ENCODE results near the gene LYG2.
"Not testable (repeated sequence)": the region's sequence is repeated elsewhere in the genome, so short reads cannot be mapped to it uniquely, and the experiment has no call there.

Gene LYG2

GRCh38 chr2:99255491-99256318, at the start of gene LYG2:
LYG2 (minus strand) TSS chr2:99255666; CDS start chr2:99254260, 1,406 bp downstream.
- DNase-seq (ENCODE audit: low read depth in 2 of 2), result no peak

- not testable (repeated sequence) for DNase-seq (ENCODE audit: low read depth in 2 of 2)
Observed at GRCh38 chr2:99301097-99301496, 45.6 kb upstream of the LYG2 start, which contains the start of gene LYG1. LYG1 (minus strand) TSS chr2:99301197; CDS start chr2:99295670, 5,527 bp downstream.

- DNase-seq (ENCODE audit: low read depth in 2 of 2), result no peak
Observed at GRCh38 chr2:99299580-99299979, 44.1 kb upstream of the LYG2 start.

GRCh38 chr2:99297994-99298393, 42.5 kb upstream of the LYG2 start:
- DNase-seq (ENCODE audit: low read depth in 2 of 2), result no peak

GRCh38 chr2:99285526-99285925, 30.1 kb upstream of the LYG2 start:
- DNase-seq (ENCODE audit: low read depth in 2 of 2), result no peak

GRCh38 chr2:99279969-99280695, 24.7 kb upstream of the LYG2 start:
- DNase-seq (ENCODE audit: low read depth in 2 of 2), result no peak

GRCh38 chr2:99278793-99279291, 23.4 kb upstream of the LYG2 start:
- no peak for DNase-seq (ENCODE audit: low read depth in 2 of 2)

GRCh38 chr2:99278195-99278765, 22.8 kb upstream of the LYG2 start:
- DNase-seq (ENCODE audit: low read depth in 2 of 2), result not testable (repeated sequence)

GRCh38 chr2:99275882-99276281, 20.4 kb upstream of the LYG2 start:
- DNase-seq (ENCODE audit: low read depth in 2 of 2), result no peak

GRCh38 chr2:99261242-99261641, 5.8 kb upstream of the LYG2 start:
- DNase-seq (ENCODE audit: low read depth in 2 of 2), result no peak

- DNase-seq (ENCODE audit: low read depth in 2 of 2), result no peak
Observed at GRCh38 chr2:99260184-99260583, 4.7 kb upstream of the LYG2 start.

- no peak for DNase-seq (ENCODE audit: low read depth in 2 of 2)
Observed at GRCh38 chr2:99259465-99259864, 4.0 kb upstream of the LYG2 start.

- DNase-seq (ENCODE audit: low read depth in 2 of 2), result no peak
Observed at GRCh38 chr2:99256677-99257076, 1.2 kb upstream of the LYG2 start.

- no peak for DNase-seq (ENCODE audit: low read depth in 2 of 2)
Observed at GRCh38 chr2:99249951-99250350, 5.5 kb downstream of the LYG2 start.

- no peak for DNase-seq (ENCODE audit: low read depth in 2 of 2)
Observed at GRCh38 chr2:99242151-99242550, 13.3 kb downstream of the LYG2 start.

GRCh38 chr2:99240431-99240830, 15.0 kb downstream of the LYG2 start:
- DNase-seq (ENCODE audit: low read depth in 2 of 2), result no peak

- no peak for DNase-seq (ENCODE audit: low read depth in 2 of 2)
Observed at GRCh38 chr2:99238599-99238998, 16.9 kb downstream of the LYG2 start.

GRCh38 chr2:99233177-99233576, 22.3 kb downstream of the LYG2 start:
- DNase-seq (ENCODE audit: low read depth in 2 of 2), result not testable (repeated sequence)

GRCh38 chr2:99217929-99218501, 37.5 kb downstream of the LYG2 start:
- no peak for DNase-seq (ENCODE audit: low read depth in 2 of 2)

GRCh38 chr2:99216096-99216495, 39.4 kb downstream of the LYG2 start:
- DNase-seq (ENCODE audit: low read depth in 2 of 2), result no peak

GRCh38 chr2:99205491-99205890, 50.0 kb downstream of the LYG2 start:
- DNase-seq (ENCODE audit: low read depth in 2 of 2), result no peak
